Spleen (tissue), 7 donors: Measurements from ENCODE around the gene ZNF197.

ENCODE experiments used
- POLR2A ChIP-seq, 3 donors: fragments of 450-650 bp; IDR thresholded peaks; one replicate each; pipeline ENCODE4 v1.5.1; 2017; ENCODE audit warnings: antibody characterized with exemption in 3 of 3, mild to moderate bottlenecking in 1 of 3
- POLR2AphosphoS5 ChIP-seq, 3 donors: sonication (generic); formaldehyde crosslinking; IDR thresholded peaks; one replicate each; pipeline ENCODE4 v1.5.1; 2017; ENCODE audit warnings: antibody characterized with exemption in 3 of 3
- TF ChIP-seq, protein P1 (sequence below), 11 experiments: fragments of 200-600 bp in 7 of 11; fragments of 450-650 bp in 4 of 11; sonication (generic) in 4 of 11; IDR thresholded peaks in 8 of 11; conservative IDR thresholded peaks in 3 of 11; 1 replicate in 7 of 11; 2 replicates in 4 of 11; pipeline versions ENCODE4 v1.4.0 to v1.8.0; 2016 to 2021; ENCODE audit warnings: antibody characterized with exemption in 11 of 11, inconsistent platforms in 4 of 11, mild to moderate bottlenecking in 1 of 11
- donor health status: DM: no; HTN: no; CAD: no; lungs with moderate emphysema.
- donor health status: DM: no; HTN: no; CAD: no.
- donor health status: DM: no; HTN: no; CAD: no.

DNA sequence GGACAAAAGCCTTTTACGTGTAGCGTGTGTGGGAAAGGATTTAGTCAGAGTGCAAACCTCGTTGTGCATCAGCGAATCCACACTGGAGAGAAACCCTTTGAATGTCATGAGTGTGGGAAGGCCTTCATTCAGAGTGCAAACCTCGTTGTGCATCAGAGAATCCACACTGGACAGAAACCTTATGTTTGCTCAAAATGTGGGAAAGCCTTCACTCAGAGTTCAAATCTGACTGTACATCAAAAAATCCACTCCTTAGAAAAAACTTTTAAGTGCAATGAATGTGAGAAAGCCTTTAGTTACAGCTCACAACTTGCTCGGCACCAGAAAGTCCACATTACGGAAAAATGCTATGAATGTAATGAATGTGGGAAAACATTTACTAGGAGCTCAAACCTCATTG, 34.2 kb downstream of the ZNF197 start:
- TF ChIP-seq, protein P1, sequence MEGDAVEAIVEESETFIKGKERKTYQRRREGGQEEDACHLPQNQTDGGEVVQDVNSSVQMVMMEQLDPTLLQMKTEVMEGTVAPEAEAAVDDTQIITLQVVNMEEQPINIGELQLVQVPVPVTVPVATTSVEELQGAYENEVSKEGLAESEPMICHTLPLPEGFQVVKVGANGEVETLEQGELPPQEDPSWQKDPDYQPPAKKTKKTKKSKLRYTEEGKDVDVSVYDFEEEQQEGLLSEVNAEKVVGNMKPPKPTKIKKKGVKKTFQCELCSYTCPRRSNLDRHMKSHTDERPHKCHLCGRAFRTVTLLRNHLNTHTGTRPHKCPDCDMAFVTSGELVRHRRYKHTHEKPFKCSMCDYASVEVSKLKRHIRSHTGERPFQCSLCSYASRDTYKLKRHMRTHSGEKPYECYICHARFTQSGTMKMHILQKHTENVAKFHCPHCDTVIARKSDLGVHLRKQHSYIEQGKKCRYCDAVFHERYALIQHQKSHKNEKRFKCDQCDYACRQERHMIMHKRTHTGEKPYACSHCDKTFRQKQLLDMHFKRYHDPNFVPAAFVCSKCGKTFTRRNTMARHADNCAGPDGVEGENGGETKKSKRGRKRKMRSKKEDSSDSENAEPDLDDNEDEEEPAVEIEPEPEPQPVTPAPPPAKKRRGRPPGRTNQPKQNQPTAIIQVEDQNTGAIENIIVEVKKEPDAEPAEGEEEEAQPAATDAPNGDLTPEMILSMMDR (IDR thresholded peaks at IDR 0.05 in 8 of 11, conservative IDR thresholded peaks at IDR 0.05 in 3 of 11), result no peak
- TF ChIP-seq POLR2AphosphoS5 (IDR thresholded peaks at IDR 0.05) (no peak), POLR2A (IDR thresholded peaks at IDR 0.05) (no peak)
